OCI-LY1 (cell line): ENCODE results near the gene CDX4.

Source experiments
- CTCF ChIP-seq: fragments of 200-600 bp; sonication (generic), shearing (Covaris generic); IDR thresholded peaks from 2 replicates; pipeline ENCODE4 v1.5.1; 2017; ENCODE audit warnings: mild to moderate bottlenecking, antibody characterized with exemption, low read length, moderate library complexity, mixed read lengths
- EZH2 ChIP-seq: fragments of 200-600 bp; sonication (generic), shearing (Covaris generic); IDR thresholded peaks from 2 replicates; pipeline ENCODE4 v1.8.0; 2017; ENCODE audit warnings: borderline replicate concordance, mixed run types, mild to moderate bottlenecking, antibody characterized with exemption, low read length, moderate library complexity, mixed read lengths

- TF ChIP-seq CTCF (no peak), EZH2 (no peak)
Measured at GRCh38 chrX:73447311-73447794, 500 bp downstream of the CDX4 start.
